GM18517 (cell line): ENCODE data around the gene USF3.

Experiments
- ATAC-seq: cut with Tn5 transposase; IDR thresholded peaks from one replicate; pipeline ENCODE4 v1.9.1; 2021; ENCODE audit warnings: mild to moderate bottlenecking, moderate library complexity; ENCODE audit not compliant: unreplicated experiment

USF3 gene

GRCh38 chr3:113695786-113696645 lies at the start of gene USF3:
TSS of gene USF3 (minus strand) at chr3:113696642. CDS start at chr3:113674878, 21,764 bp downstream.
- peak; percentile 38 for ATAC-seq

GRCh38 chr3:113745756-113746547 lies 49.5 kb upstream of the USF3 start, which contains the start of gene NAA50:
TSS of gene NAA50 (minus strand) at chr3:113746249. CDS start at chr3:113745949, 300 bp downstream.
- ATAC-seq: peak; percentile 36

- peak; percentile 67 for ATAC-seq
Observed at GRCh38 chr3:113744941-113745755, 48.7 kb upstream of the USF3 start.

GRCh38 chr3:113743006-113743630 lies 46.7 kb upstream of the USF3 start:
- ATAC-seq: no peak

- ATAC-seq: no peak
Observed at GRCh38 chr3:113741620-113742019, 45.2 kb upstream of the USF3 start.

GRCh38 chr3:113741086-113741485 lies 44.6 kb upstream of the USF3 start:
- no peak for ATAC-seq

GRCh38 chr3:113736548-113737089 lies 40.2 kb upstream of the USF3 start:
- ATAC-seq: peak; percentile 77

GRCh38 chr3:113731694-113732093 lies 35.3 kb upstream of the USF3 start:
- ATAC-seq: no peak

- ATAC-seq: no peak
Observed at GRCh38 chr3:113730550-113730949, 34.1 kb upstream of the USF3 start.

- ATAC-seq: no peak
Observed at GRCh38 chr3:113728661-113729060, 32.2 kb upstream of the USF3 start.

GRCh38 chr3:113721636-113722035 lies 25.2 kb upstream of the USF3 start:
- ATAC-seq: no peak

GRCh38 chr3:113719758-113720157 lies 23.3 kb upstream of the USF3 start:
- no peak for ATAC-seq

- no peak for ATAC-seq
Observed at GRCh38 chr3:113719294-113719693, 22.9 kb upstream of the USF3 start.

- no peak for ATAC-seq
Observed at GRCh38 chr3:113717818-113718217, 21.4 kb upstream of the USF3 start.

GRCh38 chr3:113717308-113717707 lies 20.9 kb upstream of the USF3 start:
- no peak for ATAC-seq

GRCh38 chr3:113714702-113715101 lies 18.3 kb upstream of the USF3 start:
- ATAC-seq: no peak

- ATAC-seq: no peak
Observed at GRCh38 chr3:113712129-113712528, 15.7 kb upstream of the USF3 start.

- no peak for ATAC-seq
Observed at GRCh38 chr3:113707835-113708234, 11.4 kb upstream of the USF3 start.

GRCh38 chr3:113698956-113699355 lies 2.5 kb upstream of the USF3 start:
- no peak for ATAC-seq

- no peak for ATAC-seq
Observed at GRCh38 chr3:113698213-113698742, 1.8 kb upstream of the USF3 start.
